Natural killer cell (primary cell): ENCODE data around the gene GKN2. TPM values are rescaled to one million over a fixed set of nuclear protein-coding genes. Genes with fewer than 3 reads are reported as not detected.

ENCODE experiments used
- ATAC-seq, 3 donors: fragments of 150-1000 bp in 2 of 3; fragments of 200-7000 bp in 1 of 3; cut with Tn5 transposase; 1 replicate in 1 of 3; 2 replicates in 2 of 3; pipeline ENCODE4 v1.10.0; 2021; ENCODE audit warnings: mild to moderate bottlenecking in 2 of 3, moderate library complexity in 2 of 3
- DNase-seq, 2 donors: peaks; one replicate each; pipeline versions ENCODE4 v3.0.0 to v3.0.0-alpha.2; 2013 to 2021; ENCODE audit warnings: mixed read lengths in 1 of 2
- H3K27ac ChIP-seq: one replicate; pipeline ENCODE4 v1.5.1; 2013; ENCODE audit warnings: mild to moderate bottlenecking, low read length
- H3K27me3 ChIP-seq: one replicate; pipeline ENCODE4 v1.6.1; 2013; ENCODE audit warnings: low read length; ENCODE audit not compliant: control insufficient read depth, insufficient read depth
- H3K36me3 ChIP-seq: one replicate; pipeline ENCODE4 v1.6.1; 2013; ENCODE audit warnings: low read length; ENCODE audit not compliant: control insufficient read depth, insufficient read depth
- H3K4me1 ChIP-seq: one replicate; pipeline ENCODE4 v1.6.1; 2013; ENCODE audit warnings: low read length; ENCODE audit not compliant: control insufficient read depth, insufficient read depth
- H3K4me3 ChIP-seq: one replicate; pipeline ENCODE4 v1.5.1; 2013; ENCODE audit warnings: low read length
- H3K9me3 ChIP-seq: one replicate; pipeline ENCODE4 v1.6.1; 2013; ENCODE audit warnings: low read length; ENCODE audit not compliant: control insufficient read depth, insufficient read depth
- H3K27ac Mint-ChIP-seq, 2 donors: one replicate each; pipeline ENCODE4 v1.8.0; 2022; ENCODE audit warnings: mild to moderate bottlenecking in 2 of 2, mixed read lengths in 2 of 2, moderate library complexity in 1 of 2
- H3K27me3 Mint-ChIP-seq, 2 donors: one replicate each; pipeline ENCODE4 v1.8.0; 2022; ENCODE audit warnings: low read depth in 2 of 2, mixed read lengths in 2 of 2
- H3K36me3 Mint-ChIP-seq: one replicate; pipeline ENCODE4 v1.8.0; 2022; ENCODE audit warnings: mixed read lengths
- H3K4me1 Mint-ChIP-seq, 2 donors: one replicate each; pipeline ENCODE4 v1.8.0; 2022; ENCODE audit warnings: mixed read lengths in 2 of 2
- H3K4me3 Mint-ChIP-seq: one replicate; pipeline ENCODE4 v1.8.0; 2022; ENCODE audit warnings: mild to moderate bottlenecking, moderate library complexity, mixed read lengths
- H3K9me3 Mint-ChIP-seq, 2 donors: one replicate each; pipeline ENCODE4 v1.8.0; 2022; ENCODE audit warnings: mixed read lengths in 2 of 2
- WGBS: methylation state at CpG from one replicate; pipeline ENCODE4 v1.1.7; 2013; ENCODE audit warnings: missing lambda C conversion rate; ENCODE audit not compliant: insufficient coverage; 5-methylcytosine and 5-hydroxymethylcytosine counted together
- intact Hi-C: fragments of 100-400 bp; cut with micrococcal nuclease; formaldehyde crosslinking; loops from one replicate; pipeline ENCODE4 v1.14.2; 2022
- total RNA-seq, 4 donors: library from RNA; stranded (reverse); fragments of 120-200 nt in 1 of 4; gene quantifications; one replicate each; pipeline versions ENCODE4 v1.2.3 to v1.2.4, GENCODE V29; 2013 to 2022
- TF ChIP-seq, protein P1 (sequence below): fragments of 200-600 bp; IDR thresholded peaks from one replicate; pipeline ENCODE4 v1.8.0; 2022; ENCODE audit warnings: antibody characterized with exemption

The GKN2 gene
- total RNA-seq: not detected
- not detected for total RNA-seq (2013)

DNA sequence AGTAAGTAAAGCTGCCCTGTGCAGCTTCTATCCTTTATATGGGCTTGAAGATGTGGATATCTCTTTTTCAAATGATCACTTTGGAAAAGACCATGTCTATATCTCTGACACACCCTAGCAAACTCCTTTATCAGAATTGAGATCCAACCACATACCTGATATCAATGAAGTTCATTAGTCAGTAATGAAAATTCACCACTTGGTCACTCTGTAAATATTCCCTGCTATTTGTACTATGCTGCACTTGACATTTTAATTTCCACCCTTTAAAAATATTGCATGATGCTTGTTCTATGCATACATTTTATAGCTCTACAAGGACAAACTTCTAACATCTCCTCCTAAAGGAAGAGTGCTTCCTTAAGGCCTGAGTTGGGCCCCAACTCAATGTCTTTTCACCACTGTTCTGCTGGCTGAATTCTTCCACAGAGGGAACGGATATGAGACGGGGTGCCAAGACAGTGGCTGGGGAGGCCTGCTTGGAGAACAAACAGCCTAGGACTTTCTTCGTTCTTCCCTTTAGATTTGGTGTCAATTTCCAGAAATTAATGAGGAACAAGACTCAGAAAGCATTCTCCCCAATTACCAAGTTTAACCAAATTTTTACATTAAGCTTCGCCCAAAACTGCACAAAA lies at the start of gene GKN2:
GKN2 (minus strand) TSS at position 7 of the 635 bp plus-strand sequence. CDS start 32 bp downstream, outside the sequence.
- no peak within 1 kb of the TSS for H3K4me3 ChIP-seq
- Mint-ChIP-seq H3K27me3 (peaks cover 21 to 53% of the 10 kb centered on the region in 2 donors), H3K4me3 (no peak within 1 kb of the TSS), H3K27ac (no peak within 1 kb of the TSS), H3K9me3 (no peaks in the 10 kb centered on the region), H3K36me3 (no peaks in the 10 kb centered on the region), H3K4me1 (no peaks in the 10 kb centered on the region)
- H3K4me1 ChIP-seq: no peaks in the 10 kb centered on the region
- intact Hi-C loops: no loop called here
- no peaks in the 10 kb centered on the region for H3K27me3 ChIP-seq
- 90% methylated on average over 3 of the region's 4 CpGs for WGBS
- H3K9me3 ChIP-seq: no peaks in the 10 kb centered on the region
- ATAC-seq (no peak), DNase-seq (no peak)
- no peak within 1 kb of the TSS for H3K27ac ChIP-seq
- H3K36me3 ChIP-seq: no peaks in the 10 kb centered on the region
- TF ChIP-seq, protein P1, sequence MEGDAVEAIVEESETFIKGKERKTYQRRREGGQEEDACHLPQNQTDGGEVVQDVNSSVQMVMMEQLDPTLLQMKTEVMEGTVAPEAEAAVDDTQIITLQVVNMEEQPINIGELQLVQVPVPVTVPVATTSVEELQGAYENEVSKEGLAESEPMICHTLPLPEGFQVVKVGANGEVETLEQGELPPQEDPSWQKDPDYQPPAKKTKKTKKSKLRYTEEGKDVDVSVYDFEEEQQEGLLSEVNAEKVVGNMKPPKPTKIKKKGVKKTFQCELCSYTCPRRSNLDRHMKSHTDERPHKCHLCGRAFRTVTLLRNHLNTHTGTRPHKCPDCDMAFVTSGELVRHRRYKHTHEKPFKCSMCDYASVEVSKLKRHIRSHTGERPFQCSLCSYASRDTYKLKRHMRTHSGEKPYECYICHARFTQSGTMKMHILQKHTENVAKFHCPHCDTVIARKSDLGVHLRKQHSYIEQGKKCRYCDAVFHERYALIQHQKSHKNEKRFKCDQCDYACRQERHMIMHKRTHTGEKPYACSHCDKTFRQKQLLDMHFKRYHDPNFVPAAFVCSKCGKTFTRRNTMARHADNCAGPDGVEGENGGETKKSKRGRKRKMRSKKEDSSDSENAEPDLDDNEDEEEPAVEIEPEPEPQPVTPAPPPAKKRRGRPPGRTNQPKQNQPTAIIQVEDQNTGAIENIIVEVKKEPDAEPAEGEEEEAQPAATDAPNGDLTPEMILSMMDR: no peak

DNA sequence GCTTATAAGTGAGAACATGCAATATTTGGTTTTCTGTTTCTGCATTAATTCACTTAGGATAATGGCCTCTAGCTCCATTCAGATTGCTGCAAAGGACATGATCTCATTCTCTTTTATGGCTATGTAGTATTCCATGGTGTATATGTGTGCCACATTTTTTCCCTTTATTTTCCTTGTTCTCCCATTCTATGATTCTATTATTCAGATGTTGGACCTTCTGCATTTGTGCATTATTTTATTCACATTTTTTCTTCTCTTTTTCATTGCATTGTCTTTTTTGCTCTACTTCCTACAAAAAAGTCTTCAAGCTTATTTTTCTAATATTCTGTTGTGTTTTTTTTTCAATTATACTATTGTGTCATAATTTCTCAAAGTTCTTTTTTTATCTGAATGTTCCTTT lies 49.2 kb upstream of the GKN2 start:
- TF ChIP-seq, protein P1: no peak
- Histone ChIP-seq H3K9me3 (no peaks in the 10 kb centered on the region), H3K27me3 (peaks cover 2% of the 10 kb centered on the region), H3K36me3 (no peaks in the 10 kb centered on the region), H3K27ac (no peak overlapping the region), H3K4me1 (no peaks in the 10 kb centered on the region), H3K4me3 (no peak overlapping the region)
- Mint-ChIP-seq H3K4me1 (no peaks in the 10 kb centered on the region), H3K4me3 (no peak overlapping the region), H3K27ac (no peak overlapping the region), H3K36me3 (peaks cover 4% of the 10 kb centered on the region), H3K9me3 (peaks cover 0 to 4% of the 10 kb centered on the region in 2 donors), H3K27me3 (peaks cover 37 to 68% of the 10 kb centered on the region in 2 donors)
- ATAC-seq (no peak), DNase-seq (no peak)
- intact Hi-C loops: no loop called here

- no peaks in the 10 kb centered on the region for H3K27me3 ChIP-seq
- TF ChIP-seq, protein P1: no peak
- Mint-ChIP-seq H3K9me3 (no peaks in the 10 kb centered on the region), H3K36me3 (peaks cover 4% of the 10 kb centered on the region), H3K27me3 (peaks cover 22 to 54% of the 10 kb centered on the region in 2 donors), H3K4me1 (no peaks in the 10 kb centered on the region), H3K27ac (no peak overlapping the region), H3K4me3 (no peak overlapping the region)
- no peak overlapping the region for H3K4me3 ChIP-seq
- no peaks in the 10 kb centered on the region for H3K9me3 ChIP-seq
- intact Hi-C loops: no loop called here
- DNase-seq: no peak
- H3K4me1 ChIP-seq: no peaks in the 10 kb centered on the region
- no peak overlapping the region for H3K27ac ChIP-seq
- no peaks in the 10 kb centered on the region for H3K36me3 ChIP-seq
- ATAC-seq: no peak
Observed at GRCh38 chr2:68997401-68997800, 44.7 kb upstream of the GKN2 start.

DNA sequence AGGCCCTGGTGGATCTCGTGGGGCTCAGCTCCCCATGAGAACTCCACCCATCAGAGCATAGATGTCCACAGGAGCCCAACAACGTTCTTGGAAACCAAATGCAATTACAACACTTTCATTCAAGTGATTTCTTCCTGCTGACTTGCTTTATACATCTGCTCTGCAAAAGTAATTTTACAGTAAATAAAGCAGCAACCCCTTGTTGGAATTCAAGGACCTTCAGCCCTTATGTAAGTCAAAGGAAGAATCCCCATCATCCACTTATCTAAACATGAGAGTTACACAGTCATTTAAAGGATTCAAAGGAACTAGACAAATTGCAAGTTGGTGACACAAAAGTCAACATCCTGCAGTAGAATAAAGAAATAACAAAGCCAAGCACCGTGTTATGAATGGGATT lies 43.2 kb upstream of the GKN2 start:
- no peaks in the 10 kb centered on the region for H3K9me3 ChIP-seq
- Mint-ChIP-seq H3K4me1 (no peaks in the 10 kb centered on the region), H3K36me3 (no peaks in the 10 kb centered on the region), H3K27ac (no peak overlapping the region), H3K27me3 (peaks cover 14 to 48% of the 10 kb centered on the region in 2 donors), H3K9me3 (no peaks in the 10 kb centered on the region), H3K4me3 (no peak overlapping the region)
- no peaks in the 10 kb centered on the region for H3K36me3 ChIP-seq
- TF ChIP-seq, protein P1: no peak
- no peak for DNase-seq
- H3K4me1 ChIP-seq: no peaks in the 10 kb centered on the region
- no peak for ATAC-seq
- no peaks in the 10 kb centered on the region for H3K27me3 ChIP-seq
- no peak overlapping the region for H3K4me3 ChIP-seq
- intact Hi-C loops: no loop called here
- 62% methylated on average over 3 of the region's 3 CpGs for WGBS
- H3K27ac ChIP-seq: no peak overlapping the region
